B cell (primary cell): ENCODE results near the gene CD274. TPM values are rescaled to one million over a fixed set of nuclear protein-coding genes. Genes with fewer than 3 reads are reported as not detected.

Experiments
- ATAC-seq: fragments of 200-7000 bp; cut with Tn5 transposase; one replicate; pipeline ENCODE4 v1.10.0; 2021; ENCODE audit warnings: low read depth, mild to moderate bottlenecking, moderate number of reproducible peaks, moderate library complexity
- CTCF ChIA-PET: fragments of 350-600 bp; sonication (Branson Sonifier 250); formaldehyde crosslinking; loops from one replicate; lab custom pipeline; 2021; ENCODE audit warnings: antibody characterized with exemption, inconsistent platforms; lab: Charles Lee
- POLR2A ChIA-PET: fragments of 350-600 bp; sonication (Branson Sonifier 250); formaldehyde crosslinking; loops from one replicate; lab custom pipeline; 2021; ENCODE audit warnings: antibody characterized with exemption; lab: Charles Lee
- DNase-seq: peaks from one replicate; pipeline ENCODE4 v3.0.0; 2013
- H2AFZ ChIP-seq: 2 replicates; pipeline ENCODE4 v1.6.1; 2012; ENCODE audit warnings: mild to moderate bottlenecking, low read depth, low read length; ENCODE audit not compliant: insufficient read depth, poor library complexity, severe bottlenecking
- H3K27ac ChIP-seq, 2 donors: 1 replicate in 1 of 2; 2 replicates in 1 of 2; pipeline ENCODE4 v1.5.1; 2012 to 2013; ENCODE audit warnings: low read length in 2 of 2, mild to moderate bottlenecking in 2 of 2, moderate library complexity in 1 of 2
- H3K27me3 ChIP-seq, 4 experiments: fragments of 200-600 bp in 1 of 4; sonication (generic) in 1 of 4; replicated peaks in 1 of 4; 1 replicate in 2 of 4; 2 replicates in 2 of 4; pipeline versions ENCODE4 v1.6.1 to v1.7.0; 2013 to 2016; ENCODE audit warnings: low read length in 3 of 4, mild to moderate bottlenecking in 2 of 4, mixed read lengths in 1 of 4, moderate library complexity in 1 of 4; ENCODE audit not compliant: insufficient read depth in 4 of 4, control insufficient read depth in 3 of 4; ENCODE audit errors: control extremely low read depth in 1 of 4
- H3K36me3 ChIP-seq, 2 experiments: replicated peaks in 1 of 2; 1 replicate in 1 of 2; 2 replicates in 1 of 2; pipeline versions ENCODE4 v1.6.1 to v1.7.1; 2013; ENCODE audit warnings: low read length in 1 of 2; ENCODE audit not compliant: insufficient read depth in 2 of 2, control insufficient read depth in 1 of 2; ENCODE audit errors: control extremely low read depth in 1 of 2, extremely low read depth in 1 of 2
- H3K4me1 ChIP-seq, 2 donors: fragments of 200-600 bp in 1 of 2; sonication (generic) in 1 of 2; 1 replicate in 1 of 2; 2 replicates in 1 of 2; pipeline versions ENCODE4 v1.5.1 to v1.6.1; 2013 to 2017; ENCODE audit warnings: low read length in 2 of 2; ENCODE audit not compliant: control insufficient read depth in 2 of 2, insufficient read depth in 2 of 2
- H3K4me2 ChIP-seq: replicated peaks from 2 replicates; pipeline ENCODE3; 2012; ENCODE audit warnings: mild to moderate bottlenecking, low read depth, low read length; ENCODE audit not compliant: poor library complexity, severe bottlenecking
- H3K4me3 ChIP-seq, 5 experiments: fragments of 200-600 bp in 1 of 5; sonication (generic) in 1 of 5; 1 replicate in 3 of 5; 2 replicates in 2 of 5; pipeline versions ENCODE4 v1.5.1 to v1.7.0; 2011 to 2016; ENCODE audit warnings: low read length in 4 of 5, mild to moderate bottlenecking in 4 of 5, low read depth in 2 of 5, control low read depth in 1 of 5, moderate library complexity in 1 of 5; ENCODE audit not compliant: insufficient read depth in 1 of 5; ENCODE audit errors: control extremely low read depth in 1 of 5, extremely low read depth in 1 of 5
- H3K79me2 ChIP-seq: fragments of 200-600 bp; sonication (generic); one replicate; pipeline ENCODE4 v1.6.0; 2016; ENCODE audit warnings: low read length; ENCODE audit not compliant: control insufficient read depth, insufficient read depth
- H3K9ac ChIP-seq: fragments of 200-600 bp; sonication (generic); 2 replicates; pipeline ENCODE4 v1.6.1; 2017; ENCODE audit warnings: mild to moderate bottlenecking, low read length, moderate library complexity
- H3K9me3 ChIP-seq, 3 donors: one replicate each; pipeline versions ENCODE4 v1.6.1 to v1.7.1; 2013; ENCODE audit warnings: low read length in 2 of 3; ENCODE audit not compliant: control insufficient read depth in 2 of 3, insufficient read depth in 1 of 3; ENCODE audit errors: control extremely low read depth in 1 of 3
- H4K20me1 ChIP-seq: 2 replicates; pipeline ENCODE4 v1.6.0; 2012; ENCODE audit warnings: mild to moderate bottlenecking, low read length; ENCODE audit not compliant: insufficient read depth, control insufficient read depth, poor library complexity, severe bottlenecking
- H3K27ac Mint-ChIP-seq: one replicate; pipeline ENCODE4 v1.8.0; 2021; ENCODE audit warnings: mixed read lengths
- H3K27me3 Mint-ChIP-seq: one replicate; pipeline ENCODE4 v1.8.0; 2021; ENCODE audit warnings: mixed read lengths
- H3K4me1 Mint-ChIP-seq: one replicate; pipeline ENCODE4 v1.8.0; 2021; ENCODE audit warnings: mixed read lengths
- H3K4me3 Mint-ChIP-seq: one replicate; pipeline ENCODE4 v1.8.0; 2021; ENCODE audit warnings: mixed read lengths
- H3K9me3 Mint-ChIP-seq: one replicate; pipeline ENCODE4 v1.8.0; 2022; ENCODE audit warnings: mixed read lengths; ENCODE audit not compliant: insufficient read depth
- CTCF ChIP-seq: fragments of 200-600 bp; IDR thresholded peaks from one replicate; pipeline ENCODE4 v1.8.0; 2022; ENCODE audit warnings: antibody characterized with exemption, mild to moderate bottlenecking
- EZH2 ChIP-seq: IDR thresholded peaks from 2 replicates; pipeline ENCODE4 v1.6.1; 2012; ENCODE audit warnings: borderline replicate concordance, low read depth, mild to moderate bottlenecking, moderate library complexity, low read length; ENCODE audit not compliant: insufficient read depth, poor library complexity, severe bottlenecking
- WGBS: methylation state at CpG from one replicate; pipeline ENCODE4 v1.1.5; 2013; ENCODE audit warnings: missing lambda C conversion rate; ENCODE audit not compliant: insufficient coverage; 5-methylcytosine and 5-hydroxymethylcytosine counted together
- intact Hi-C: fragments of 100-400 bp; cut with micrococcal nuclease; formaldehyde crosslinking; loops from one replicate; pipeline ENCODE4 v1.10.0; 2022
- polyA plus RNA-seq: library from polyadenylated mRNA; depleted of rRNA; stranded (reverse); fragments of >200 nt; gene quantifications from 2 replicates; pipeline ENCODE4 v1.2.3, GENCODE V29; 2012
- total RNA-seq, 2 donors: library from RNA; stranded (reverse); fragments of 120-200 nt in 1 of 2; gene quantifications; 1 replicate in 1 of 2; 2 replicates in 1 of 2; pipeline versions ENCODE4 v1.2.3 to v1.2.4, GENCODE V29; 2013 to 2022

Gene CD274
- total and polyA plus RNA-seq, 2 donors (not counting 1 experiment from before 2014, with no cell fraction given) = 1.4 to 7.0 TPM

- ChIA-PET POLR2A (interaction anchor here (3.7 kb wide), 1 partner anchor 10 kb away, joined by 28 read pairs; the partner anchor contains the start of gene CD274), CTCF (interaction anchor here (1.4 to 8.4 kb wide), 5 partner anchors 9 to 257 kb away, joined by 3 to 107 read pairs (median 54); partner anchors contain the start of genes CD274 and INSL6)
- Histone ChIP-seq H3K27ac (no peak overlapping the region), H3K27me3 (no peaks in the 10 kb centered on the region), H4K20me1 (no peaks in the 10 kb centered on the region), H3K9me3 (no peaks in the 10 kb centered on the region), H3K9ac (no peak overlapping the region), H3K4me1 (peaks cover 22 to 23% of the 10 kb centered on the region in 2 donors), H3K4me3 (no peak overlapping the region), H3K79me2 (peaks cover 9% of the 10 kb centered on the region), H2AFZ (no peak overlapping the region), H3K4me2 (no peak overlapping the region), H3K36me3 (peaks cover 0 to 8% of the 10 kb centered on the region in 2 experiments)
- no peaks in the 10 kb centered on the region for H3K27me3 Mint-ChIP-seq
- no peaks in the 10 kb centered on the region for H3K9me3 Mint-ChIP-seq
- no peak for DNase-seq
- no peak for TF ChIP-seq EZH2
- TF ChIP-seq CTCF = no peak
- no peak for ATAC-seq
- peaks cover 48% of the 10 kb centered on the region for H3K4me1 Mint-ChIP-seq
- intact Hi-C loops = loop anchor here (10.0 kb wide), 1 partner anchor 106 kb away; the partner anchor contains the start of gene RLN1
- no peak overlapping the region for H3K27ac Mint-ChIP-seq
- H3K4me3 Mint-ChIP-seq = no peak overlapping the region
- WGBS = 96% methylated on average over 2 of the region's 3 CpGs
Measured at GRCh38 chr9:5440426-5440825, 9.9 kb upstream of the CD274 start.

DNA sequence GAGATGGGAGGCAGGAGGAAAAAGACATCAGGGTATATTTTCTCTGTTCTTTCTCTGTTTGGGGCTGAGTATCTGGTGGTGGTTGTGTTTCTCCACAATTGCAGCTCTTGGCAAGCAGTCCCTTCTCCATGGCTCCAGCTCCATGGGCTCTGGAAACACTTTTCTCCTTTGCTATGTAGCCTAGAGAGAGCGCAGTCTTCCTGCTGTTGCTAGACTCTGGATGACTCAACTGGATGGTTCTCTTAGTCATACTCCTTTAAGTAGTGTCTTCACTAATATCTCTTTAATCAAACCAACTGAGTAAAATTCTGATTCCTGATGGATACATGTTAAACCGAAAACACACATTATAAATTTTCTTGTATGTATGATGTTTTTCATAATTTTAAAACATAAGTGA, 9.3 kb upstream of the CD274 start:
- peaks cover 4% of the 10 kb centered on the region for H3K79me2 ChIP-seq
- ChIA-PET POLR2A (no interaction called here), CTCF (interaction anchor here (1.4 to 8.4 kb wide), 8 partner anchors 8 to 681 kb away, joined by 3 to 107 read pairs (median 27); partner anchors contain the start of genes CD274 and INSL6)
- Mint-ChIP-seq H3K27me3 (no peaks in the 10 kb centered on the region), H3K4me3 (no peak overlapping the region), H3K27ac (no peak overlapping the region), H3K9me3 (no peaks in the 10 kb centered on the region), H3K4me1 (peaks cover 49% of the 10 kb centered on the region)
- TF ChIP-seq EZH2 = no peak
- no peak for TF ChIP-seq CTCF
- peaks cover 0 to 2% of the 10 kb centered on the region in 2 experiments for H3K36me3 ChIP-seq
- H3K27ac ChIP-seq = no peak overlapping the region
- WGBS = no CpG with 5 or more reads among the region's 2 CpGs
- H3K9ac ChIP-seq = no peak overlapping the region
- H3K4me1 ChIP-seq = peaks cover 22 to 23% of the 10 kb centered on the region in 2 donors
- no peak overlapping the region for H2AFZ ChIP-seq
- DNase-seq (no peak), ATAC-seq (no peak)
- no peaks in the 10 kb centered on the region for H4K20me1 ChIP-seq
- H3K4me3 ChIP-seq = no peak overlapping the region
- H3K27me3 ChIP-seq = no peaks in the 10 kb centered on the region
- intact Hi-C loops = loop anchor here (10.0 kb wide), 1 partner anchor 106 kb away; the partner anchor contains the start of gene RLN1
- H3K4me2 ChIP-seq = no peak overlapping the region
- no peaks in the 10 kb centered on the region for H3K9me3 ChIP-seq
